WTC11 (cell line): ENCODE results near the gene PPP2R2C. TPM values are rescaled to one million over a fixed set of nuclear protein-coding genes. Genes with fewer than 3 reads are reported as not detected.
A peak's percentile ranks its signal among the peaks of the same experiment; 100 is the strongest.

Experiments used
- ATAC-seq: fragments of 200-7000 bp; cut with Tn5 transposase; 2 replicates; pipeline ENCODE4 v1.10.0; 2021; ENCODE audit warnings: mild to moderate bottlenecking, moderate library complexity
- CTCF ChIA-PET: fragments of 300-600 bp; sonication (Branson Sonifier 250); formaldehyde crosslinking; loops from one replicate; lab custom pipeline; 2021; ENCODE audit warnings: antibody characterized with exemption; lab: Charles Lee
- POLR2A ChIA-PET: fragments of 350-600 bp; sonication (Branson Sonifier 250); formaldehyde crosslinking; loops from one replicate; lab custom pipeline; 2021; ENCODE audit warnings: antibody characterized with exemption; lab: Charles Lee
- DNase-seq: peaks from one replicate; pipeline ENCODE4 v3.0.0; 2021; ENCODE audit warnings: low spot score
- H3K27ac Mint-ChIP-seq: 2 replicates; pipeline ENCODE4 v1.8.0; 2021; ENCODE audit warnings: mixed read lengths
- H3K27me3 Mint-ChIP-seq: 2 replicates; pipeline ENCODE4 v1.8.0; 2021; ENCODE audit warnings: low read depth, mild to moderate bottlenecking, moderate library complexity, mixed read lengths
- H3K36me3 Mint-ChIP-seq: 2 replicates; pipeline ENCODE4 v1.8.0; 2021; ENCODE audit warnings: mixed read lengths
- H3K4me1 Mint-ChIP-seq: 2 replicates; pipeline ENCODE4 v1.8.0; 2022; ENCODE audit warnings: mixed read lengths
- H3K4me3 Mint-ChIP-seq: 2 replicates; pipeline ENCODE4 v1.8.0; 2021; ENCODE audit warnings: mild to moderate bottlenecking, moderate library complexity, mixed read lengths
- H3K9me3 Mint-ChIP-seq: 2 replicates; pipeline ENCODE4 v1.8.0; 2021; ENCODE audit warnings: mixed read lengths
- ARID4B ChIP-seq: sonication (generic); formaldehyde crosslinking; IDR thresholded peaks from 2 replicates; pipeline ENCODE4 v1.8.0; 2023; ENCODE audit warnings: missing genetic modification reagents, mild to moderate bottlenecking, borderline replicate concordance
- ATF3 ChIP-seq: sonication (generic); formaldehyde crosslinking; conservative IDR thresholded peaks from 2 replicates; pipeline ENCODE4 v1.8.1; 2022; ENCODE audit warnings: mild to moderate bottlenecking, missing genetic modification reagents
- E2F4 ChIP-seq: sonication (generic); formaldehyde crosslinking; IDR thresholded peaks from 2 replicates; pipeline ENCODE4 v1.8.1; 2022; ENCODE audit warnings: low read depth, mild to moderate bottlenecking, moderate library complexity, missing genetic modification reagents, borderline replicate concordance
- FOXK1 ChIP-seq: sonication (generic); formaldehyde crosslinking; IDR thresholded peaks from 2 replicates; pipeline ENCODE4 v1.8.0; 2022; ENCODE audit warnings: mild to moderate bottlenecking, moderate library complexity, missing genetic modification reagents
- FOXP1 ChIP-seq: sonication (generic); formaldehyde crosslinking; IDR thresholded peaks from 2 replicates; pipeline ENCODE4 v1.8.0; 2022; ENCODE audit warnings: missing genetic modification reagents, mild to moderate bottlenecking, moderate library complexity, borderline replicate concordance
- HMGA2 ChIP-seq: fragments of 250-450 bp; sonication (Bioruptor Pico); IDR thresholded peaks from 2 replicates; pipeline ENCODE4 v1.4.0; 2021; ENCODE audit warnings: mild to moderate bottlenecking, moderate library complexity
- MAX ChIP-seq: sonication (generic); formaldehyde crosslinking; IDR thresholded peaks from 2 replicates; pipeline ENCODE4 v1.8.0; 2022; ENCODE audit warnings: mild to moderate bottlenecking, missing genetic modification reagents
- MXD4 ChIP-seq: fragments of 250-450 bp; sonication (Bioruptor Pico); IDR thresholded peaks from 2 replicates; pipeline ENCODE4 v1.8.0; 2021; ENCODE audit warnings: mild to moderate bottlenecking, moderate library complexity, borderline replicate concordance
- MYBL2 ChIP-seq: sonication (generic); formaldehyde crosslinking; IDR thresholded peaks from 2 replicates; pipeline ENCODE4 v1.8.1; 2023; ENCODE audit warnings: mild to moderate bottlenecking, moderate library complexity, missing genetic modification reagents
- NFE2L1 ChIP-seq: sonication (generic); formaldehyde crosslinking; IDR thresholded peaks from 2 replicates; pipeline ENCODE4 v1.8.1; 2023; ENCODE audit warnings: missing genetic modification reagents
- PREB ChIP-seq: sonication (generic); formaldehyde crosslinking; IDR thresholded peaks from 2 replicates; pipeline ENCODE4 v1.8.1; 2022; ENCODE audit warnings: mild to moderate bottlenecking, missing genetic modification reagents, moderate library complexity, borderline replicate concordance
- PRRX2 ChIP-seq: fragments of 250-450 bp; sonication (Bioruptor Pico); IDR thresholded peaks from 2 replicates; pipeline ENCODE4 v1.8.0; 2021; ENCODE audit warnings: mild to moderate bottlenecking
- SOX15 ChIP-seq: fragments of 250-450 bp; sonication (Bioruptor Pico); IDR thresholded peaks from 2 replicates; pipeline ENCODE4 v1.9.0; 2021; ENCODE audit warnings: mild to moderate bottlenecking
- SP1 ChIP-seq: sonication (generic); formaldehyde crosslinking; conservative IDR thresholded peaks from 2 replicates; pipeline ENCODE4 v1.8.1; 2022; ENCODE audit warnings: missing genetic modification reagents
- TCF7 ChIP-seq: sonication (generic); formaldehyde crosslinking; IDR thresholded peaks from 2 replicates; pipeline ENCODE4 v1.8.0; 2022; ENCODE audit warnings: mild to moderate bottlenecking, low read depth, missing genetic modification reagents, moderate library complexity
- TP53 ChIP-seq: sonication (generic); formaldehyde crosslinking; IDR thresholded peaks from 2 replicates; pipeline ENCODE4 v1.8.1; 2023; ENCODE audit warnings: mild to moderate bottlenecking, missing genetic modification reagents
- ZNF263 ChIP-seq: sonication (generic); formaldehyde crosslinking; IDR thresholded peaks from 2 replicates; pipeline ENCODE4 v1.8.1; 2022; ENCODE audit warnings: low read depth, mild to moderate bottlenecking, moderate library complexity, missing genetic modification reagents
- ZNF416 ChIP-seq: fragments of 250-450 bp; sonication (Bioruptor Pico); IDR thresholded peaks from 2 replicates; pipeline ENCODE4 v1.9.0; 2021; ENCODE audit warnings: mild to moderate bottlenecking, inconsistent platforms
- ZNF423 ChIP-seq: fragments of 250-450 bp; sonication (Bioruptor Pico); IDR thresholded peaks from 2 replicates; pipeline ENCODE4 v2.1.2; 2022; ENCODE audit warnings: mild to moderate bottlenecking, moderate library complexity
- ZNF425 ChIP-seq: fragments of 250-450 bp; sonication (Bioruptor Pico); conservative IDR thresholded peaks from 2 replicates; pipeline ENCODE4 v1.9.0; 2021; ENCODE audit warnings: mild to moderate bottlenecking
- total RNA-seq: library from RNA; stranded (reverse); gene quantifications from 3 replicates; pipeline ENCODE4 v1.2.3, GENCODE V29; 2021

PPP2R2C gene
- total RNA-seq, 1 experiment from 2014 or later, result 11.5 TPM

GRCh38 chr4:6394671-6395081 lies 77.7 kb downstream of the PPP2R2C start:
- no peaks in the 10 kb centered on the region for H3K36me3 Mint-ChIP-seq
- ATAC-seq, result no peak
- no peak for TF ChIP-seq TP53
- TF ChIP-seq PRRX2 (CRISPR knock-in tag), result no peak
- no peak for TF ChIP-seq MXD4
- TF ChIP-seq FOXK1 (CRISPR knock-in tag), result no peak
- no peak for TF ChIP-seq NFE2L1 (CRISPR knock-in tag)
- TF ChIP-seq ATF3 (CRISPR knock-in tag), result no peak
- no peak for TF ChIP-seq MYBL2 (CRISPR knock-in tag)
- TF ChIP-seq SOX15 (CRISPR knock-in tag), result no peak
- no peak for TF ChIP-seq FOXP1 (CRISPR knock-in tag)
- no peak for TF ChIP-seq MAX
- TF ChIP-seq PREB, result no peak
- TF ChIP-seq ZNF416, result no peak
- TF ChIP-seq E2F4 (CRISPR knock-in tag), result no peak
- no peak for TF ChIP-seq SP1 (CRISPR knock-in tag)
- TF ChIP-seq HMGA2 (CRISPR knock-in tag), result no peak
- no peak for TF ChIP-seq TCF7
- no peak for TF ChIP-seq ZNF263 (CRISPR knock-in tag)
- TF ChIP-seq ZNF423 (CRISPR knock-in tag), result no peak
- no peak for TF ChIP-seq ZNF425 (CRISPR knock-in tag)
- TF ChIP-seq ARID4B, result no peak
- H3K27me3 Mint-ChIP-seq, result no peaks in the 10 kb centered on the region
- no peaks in the 10 kb centered on the region for H3K9me3 Mint-ChIP-seq
- H3K4me3 Mint-ChIP-seq, result no peak overlapping the region
- ChIA-PET POLR2A (no interaction called here), CTCF (interaction anchor here (1.0 kb wide), 1 partner anchor 152 kb away, joined by 3 read pairs; no protein-coding TSS in a partner anchor)
- no peak for DNase-seq
- 0 out of 2 replicates have a peak overlapping the region, but pooled peaks have one; percentile 33 for H3K27ac Mint-ChIP-seq
- H3K4me1 Mint-ChIP-seq, result peaks cover 11% of the 10 kb centered on the region
